ENCODE results near the gene PTH1R.

The PTH1R gene

GRCh38 chr3:46896386-46896785, 18.9 kb downstream of the PTH1R start:
- DNase-seq (ENCODE audit: low spot score), result no peak
- POLR2A ChIA-PET (ENCODE audit: low non-redundant PET), result no interaction called here
- no peak for TF ChIP-seq CTCF (conservative IDR thresholded peaks at IDR 0.05; ENCODE audit: low read depth)

GRCh38 chr3:46897031-46897430, 19.5 kb downstream of the PTH1R start:
- ChIA-PET CTCF (no interaction called here), POLR2A (ENCODE audit: low non-redundant PET) (no interaction called here)
- TF ChIP-seq CTCF (conservative IDR thresholded peaks at IDR 0.05; ENCODE audit: low read depth), result no peak
- no peak overlapping the region for H3K27ac ChIP-seq
- DNase-seq (ENCODE audit: low spot score), result no peak

More at GRCh38 chr3:46896386-46896785, 18.9 kb downstream of the PTH1R start:
- CTCF ChIA-PET, result interaction anchor here (0.5 to 0.6 kb wide), 2 partner anchors 17 to 24 kb away, joined by 3 to 4 read pairs; no protein-coding TSS in a partner anchor
- no peak overlapping the region for H3K27ac ChIP-seq

GRCh38 chr3:46897829-46898320, 20.4 kb downstream of the PTH1R start:
- CTCF ChIA-PET, result interaction anchor here (0.5 kb wide), 1 partner anchor 15 kb away, joined by 5 read pairs; no protein-coding TSS in a partner anchor
- no peak for DNase-seq (ENCODE audit: low spot score)
- POLR2A ChIA-PET (ENCODE audit: low non-redundant PET), result no interaction called here
- no peak overlapping the region for H3K27ac ChIP-seq
- no peak for TF ChIP-seq CTCF (conservative IDR thresholded peaks at IDR 0.05; ENCODE audit: low read depth)

GRCh38 chr3:46898321-46899150, 21.0 kb downstream of the PTH1R start:
- POLR2A ChIA-PET (ENCODE audit: low non-redundant PET), result no interaction called here
- H3K27ac ChIP-seq, result no peak overlapping the region
- TF ChIP-seq CTCF (conservative IDR thresholded peaks at IDR 0.05; ENCODE audit: low read depth), result no peak
- CTCF ChIA-PET, result no interaction called here
- DNase-seq (ENCODE audit: low spot score), result no peak

- no peak for TF ChIP-seq CTCF (conservative IDR thresholded peaks at IDR 0.05; ENCODE audit: low read depth)
- no peak overlapping the region for H3K27ac ChIP-seq
- ChIA-PET POLR2A (ENCODE audit: low non-redundant PET) (no interaction called here), CTCF (no interaction called here)
- DNase-seq (ENCODE audit: low spot score), result no peak
Observed at GRCh38 chr3:46899151-46900006, 21.9 kb downstream of the PTH1R start.

- DNase-seq (ENCODE audit: low spot score), result no peak
- POLR2A ChIA-PET (ENCODE audit: low non-redundant PET), result no interaction called here
Observed at GRCh38 chr3:46900007-46900292, 22.4 kb downstream of the PTH1R start.

More at GRCh38 chr3:46900007-46900292, 22.4 kb downstream of the PTH1R start:
- CTCF ChIA-PET, result interaction anchor here (1.1 kb wide), 1 partner anchor 98 kb away, joined by 4 read pairs; no protein-coding TSS in a partner anchor
- H3K27ac ChIP-seq, result no peak overlapping the region
- TF ChIP-seq CTCF (conservative IDR thresholded peaks at IDR 0.05; ENCODE audit: low read depth), result no peak

Data from RWPE1 (cell line).